H1 (cell line): ENCODE data around the gene SLC66A2. TPM values are rescaled to one million over a fixed set of nuclear protein-coding genes. Genes with fewer than 3 reads are reported as not detected.

Experiments
- CTCF ChIA-PET: fragments of 300-600 bp; sonication (Branson Sonifier 250); formaldehyde crosslinking; loops from one replicate; lab custom pipeline; 2021; ENCODE audit not compliant: partially characterized antibody; lab: Charles Lee
- POLR2A ChIA-PET: fragments of 300-600 bp; sonication (Branson Sonifier 250); formaldehyde crosslinking; loops from one replicate; lab custom pipeline; 2021; ENCODE audit warnings: inconsistent platforms; ENCODE audit not compliant: partially characterized antibody; lab: Charles Lee
- DNase-seq, 2 experiments: peaks; one replicate each; pipeline versions ENCODE4 v3.0.0 to v3.0.0-alpha.2; 2010 to 2022; ENCODE audit warnings: low spot score in 2 of 2, low read depth in 1 of 2, mixed read lengths in 1 of 2
- FAIRE-seq: peaks from 2 replicates; lab custom pipeline; 2011; peaks lifted over from hg19 to GRCh38; lab: Jason Lieb, UNC
- H2AFZ ChIP-seq: 2 replicates; pipeline ENCODE4 v1.8.1; 2012; ENCODE audit warnings: low read length, inconsistent platforms
- H2AK5ac ChIP-seq: 2 replicates; pipeline ENCODE4 v1.6.1; 2013; ENCODE audit warnings: low read depth, low read length
- H2BK120ac ChIP-seq: replicated peaks from 2 replicates; pipeline ENCODE3; 2013; ENCODE audit warnings: low read depth, low read length, inconsistent platforms
- H2BK12ac ChIP-seq: 2 replicates; pipeline ENCODE4 v1.6.1; 2013; ENCODE audit warnings: low read depth, low read length
- H2BK15ac ChIP-seq: 2 replicates; pipeline ENCODE4 v1.6.1; 2013; ENCODE audit warnings: low read length
- H2BK20ac ChIP-seq: 2 replicates; pipeline ENCODE4 v1.6.1; 2013; ENCODE audit warnings: low read length
- H2BK5ac ChIP-seq: 2 replicates; pipeline ENCODE4 v1.6.1; 2013; ENCODE audit warnings: low read depth, low read length
- H3K14ac ChIP-seq: 2 replicates; pipeline ENCODE4 v1.6.1; 2013; ENCODE audit warnings: inconsistent platforms; ENCODE audit not compliant: insufficient read length
- H3K18ac ChIP-seq: 2 replicates; pipeline ENCODE4 v1.6.1; 2013; ENCODE audit warnings: low read length; ENCODE audit errors: extremely low read depth
- H3K23ac ChIP-seq: 2 replicates; pipeline ENCODE4 v1.6.1; 2013; ENCODE audit warnings: inconsistent platforms; ENCODE audit not compliant: insufficient read length
- H3K23me2 ChIP-seq: 2 replicates; pipeline ENCODE4 v1.6.1; 2013; ENCODE audit warnings: low read depth, low read length
- H3K27ac ChIP-seq: 2 replicates; pipeline ENCODE4 v1.6.1; 2011; ENCODE audit warnings: low read depth, low read length, inconsistent platforms
- H3K27me3 ChIP-seq, 4 experiments: replicated peaks in 1 of 4; 1 replicate in 1 of 4; 2 replicates in 3 of 4; pipeline versions ENCODE4 v1.6.1 to v1.8.1; 2011 to 2013; ENCODE audit warnings: low read length in 3 of 4, mild to moderate bottlenecking in 3 of 4, inconsistent platforms in 2 of 4, mixed read lengths in 2 of 4, moderate library complexity in 1 of 4; ENCODE audit not compliant: control insufficient read depth in 3 of 4, insufficient read depth in 3 of 4; ENCODE audit errors: extremely low read depth in 1 of 4
- H3K36me3 ChIP-seq, 4 experiments: 2 replicates each; pipeline versions ENCODE4 v1.6.1 to v1.8.1; 2011 to 2013; ENCODE audit warnings: mild to moderate bottlenecking in 4 of 4, low read length in 3 of 4, moderate library complexity in 2 of 4, control low read depth in 1 of 4, inconsistent platforms in 1 of 4; ENCODE audit not compliant: insufficient read depth in 4 of 4, control insufficient read depth in 2 of 4
- H3K4ac ChIP-seq: replicated peaks from 2 replicates; pipeline ENCODE3; 2013; ENCODE audit warnings: low read length, low read depth, mixed read lengths, inconsistent platforms; ENCODE audit not compliant: insufficient read length
- H3K4me1 ChIP-seq, 4 experiments: replicated peaks in 1 of 4; 1 replicate in 1 of 4; 2 replicates in 3 of 4; pipeline versions ENCODE4 v1.6.1 to v1.8.1; 2011 to 2013; ENCODE audit warnings: low read length in 3 of 4, inconsistent platforms in 2 of 4, mixed read lengths in 1 of 4; ENCODE audit not compliant: insufficient read depth in 4 of 4, control insufficient read depth in 3 of 4
- H3K4me2 ChIP-seq, 2 experiments: 2 replicates each; pipeline versions ENCODE4 v1.6.1 to v1.8.1; 2011 to 2013; ENCODE audit warnings: low read depth in 2 of 2, low read length in 2 of 2, control low read depth in 1 of 2, inconsistent platforms in 1 of 2, mild to moderate bottlenecking in 1 of 2; ENCODE audit not compliant: insufficient read depth in 1 of 2
- H3K4me3 ChIP-seq, 4 experiments: fragments of 200-600, 300-600 bp in 1 of 4; sonication (generic), shearing (Covaris generic), sonication (Bioruptor Twin) in 1 of 4; 2 replicates each; pipeline versions ENCODE4 v1.5.1 to v1.8.1; 2011 to 2016; ENCODE audit warnings: low read length in 4 of 4, low read depth in 3 of 4, control low read depth in 2 of 4, inconsistent platforms in 2 of 4, mild to moderate bottlenecking in 2 of 4, mixed read lengths in 1 of 4, moderate library complexity in 1 of 4; ENCODE audit not compliant: insufficient read depth in 2 of 4; ENCODE audit errors: extremely low read depth in 1 of 4
- H3K56ac ChIP-seq: replicated peaks from 2 replicates; pipeline ENCODE3; 2013; ENCODE audit warnings: low read depth, mild to moderate bottlenecking, mixed read lengths, low read length, inconsistent platforms; ENCODE audit not compliant: insufficient read length
- H3K79me1 ChIP-seq: 2 replicates; pipeline ENCODE4 v1.6.1; 2013; ENCODE audit warnings: low read depth, low read length, control low read depth
- H3K79me2 ChIP-seq, 2 experiments: 2 replicates each; pipeline versions ENCODE4 v1.6.1 to v1.8.1; 2012 to 2013; ENCODE audit warnings: low read length in 2 of 2, mild to moderate bottlenecking in 2 of 2, inconsistent platforms in 1 of 2; ENCODE audit not compliant: insufficient read depth in 2 of 2, control insufficient read depth in 1 of 2
- H3K9ac ChIP-seq, 4 experiments: replicated peaks in 1 of 4; 1 replicate in 1 of 4; 2 replicates in 3 of 4; pipeline versions ENCODE4 v1.6.1 to v1.8.1; 2011 to 2013; ENCODE audit warnings: low read depth in 3 of 4, low read length in 3 of 4, control low read depth in 2 of 4, mild to moderate bottlenecking in 2 of 4, moderate library complexity in 2 of 4, inconsistent platforms in 1 of 4; ENCODE audit errors: extremely low read depth in 1 of 4
- H3K9me3 ChIP-seq, 2 experiments: 2 replicates each; pipeline versions ENCODE4 v1.6.1 to v1.8.1; 2012 to 2013; ENCODE audit warnings: mild to moderate bottlenecking in 2 of 2, moderate library complexity in 2 of 2, control low read depth in 1 of 2, inconsistent platforms in 1 of 2, low read depth in 1 of 2, low read length in 1 of 2, mixed read lengths in 1 of 2; ENCODE audit not compliant: insufficient read depth in 2 of 2
- H4K20me1 ChIP-seq, 2 experiments: replicated peaks in 1 of 2; 2 replicates each; pipeline versions ENCODE3 to v1.8.1; 2011 to 2013; ENCODE audit warnings: inconsistent platforms in 2 of 2, low read length in 2 of 2, mild to moderate bottlenecking in 1 of 2; ENCODE audit not compliant: insufficient read depth in 2 of 2, control insufficient read depth in 1 of 2
- H4K5ac ChIP-seq: 2 replicates; pipeline ENCODE4 v1.6.1; 2013; ENCODE audit warnings: low read length, low read depth, mixed read lengths, inconsistent platforms; ENCODE audit not compliant: insufficient read length
- H4K8ac ChIP-seq: 2 replicates; pipeline ENCODE4 v1.8.0; 2013; ENCODE audit warnings: mild to moderate bottlenecking, moderate library complexity, low read length, inconsistent platforms; ENCODE audit not compliant: insufficient read depth; ENCODE audit errors: extremely low read depth
- H4K91ac ChIP-seq: replicated peaks from 2 replicates; pipeline ENCODE3; 2013; ENCODE audit warnings: low read length, mixed read lengths, inconsistent platforms; ENCODE audit not compliant: insufficient read length
- ASH2L ChIP-seq: fragments of 200-600, 300-600 bp; sonication (generic); IDR thresholded peaks from one replicate; pipeline ENCODE4 v1.7.1; 2017; ENCODE audit warnings: low read length
- BRCA1 ChIP-seq: IDR thresholded peaks from 2 replicates; pipeline ENCODE4 v1.6.1; 2012; ENCODE audit warnings: low read depth, low read length, improper control_type of control experiment
- EGR1 ChIP-seq: IDR thresholded peaks from 2 replicates; pipeline ENCODE4 v1.6.1; 2011; ENCODE audit warnings: low read depth, low read length, borderline replicate concordance
- FOSL1 ChIP-seq: IDR thresholded peaks from 2 replicates; pipeline ENCODE4 v1.6.1; 2011; ENCODE audit warnings: mild to moderate bottlenecking, low read depth, low read length, moderate library complexity; ENCODE audit not compliant: insufficient read depth
- TAF7 ChIP-seq: optimal IDR thresholded peaks from 2 replicates; pipeline ENCODE3; 2011; ENCODE audit warnings: low read depth, mild to moderate bottlenecking, inconsistent platforms, low read length, moderate library complexity, borderline replicate concordance
- WGBS, 2 experiments: shearing (Covaris generic) in 1 of 2; methylation state at CpG; one replicate each; pipeline versions ENCODE4 v1.1.6 to v1.1.7; 2013 to 2015; ENCODE audit warnings: low lambda C conversion rate in 2 of 2, mixed read lengths in 2 of 2, inconsistent platforms in 1 of 2, low coverage in 1 of 2, missing lambda C conversion rate in 1 of 2; ENCODE audit not compliant: insufficient replicate concordance in 2 of 2, insufficient coverage in 1 of 2, insufficient read length in 1 of 2; ENCODE audit errors: extremely low coverage in 1 of 2, missing lambda C conversion rate in 1 of 2; 5-methylcytosine and 5-hydroxymethylcytosine counted together
- polyA plus RNA-seq, 7 experiments: library from polyadenylated mRNA; depleted of rRNA in 3 of 7; stranded (reverse) in 5 of 7; unstranded in 2 of 7; fragments of >200 nt in 5 of 7; fragments of 200-250 nt in 2 of 7; gene quantifications; 1 replicate in 5 of 7; 2 replicates in 1 of 7; 4 replicates in 1 of 7; pipeline versions ENCODE4 v1.2.1 to v1.2.3, GENCODE V29; 2011 to 2013; ENCODE audit warnings: missing spikeins in 2 of 7, mixed read lengths in 2 of 7
- total RNA-seq: library from RNA; stranded (reverse); fragmentation: NEBNext Ultra II Directional; extraction: Animal tissue kit (Norgen Biotek cat#: 25700); gene quantifications from 2 replicates; pipeline ENCODE4 v1.2.1, GENCODE V29; 2021
- TF ChIP-seq, protein P1 (sequence below), 3 experiments: IDR thresholded peaks; 1 replicate in 2 of 3; 2 replicates in 1 of 3; pipeline versions ENCODE4 v1.5.1 to v1.6.1; 2011; ENCODE audit warnings: low read length in 3 of 3, mild to moderate bottlenecking in 3 of 3, inconsistent platforms in 2 of 3, low read depth in 1 of 3, moderate library complexity in 1 of 3; ENCODE audit not compliant: insufficient read depth in 1 of 3; ENCODE audit errors: control extremely low read depth in 1 of 3
- TF ChIP-seq, protein P2 (sequence below): IDR thresholded peaks from 2 replicates; pipeline ENCODE4 v1.6.1; 2011; ENCODE audit warnings: low read depth, mild to moderate bottlenecking, low read length; ENCODE audit not compliant: insufficient read depth
- TF ChIP-seq, protein P3 (sequence below): IDR thresholded peaks from 2 replicates; pipeline ENCODE4 v1.6.1; 2012; ENCODE audit warnings: inconsistent platforms

The SLC66A2 gene
- total and polyA plus RNA-seq, 2 of the 8 experiments (the other 6 are each of a cell fraction or from before 2014, with no cell fraction given) = 15.0 to 18.9 TPM

DNA sequence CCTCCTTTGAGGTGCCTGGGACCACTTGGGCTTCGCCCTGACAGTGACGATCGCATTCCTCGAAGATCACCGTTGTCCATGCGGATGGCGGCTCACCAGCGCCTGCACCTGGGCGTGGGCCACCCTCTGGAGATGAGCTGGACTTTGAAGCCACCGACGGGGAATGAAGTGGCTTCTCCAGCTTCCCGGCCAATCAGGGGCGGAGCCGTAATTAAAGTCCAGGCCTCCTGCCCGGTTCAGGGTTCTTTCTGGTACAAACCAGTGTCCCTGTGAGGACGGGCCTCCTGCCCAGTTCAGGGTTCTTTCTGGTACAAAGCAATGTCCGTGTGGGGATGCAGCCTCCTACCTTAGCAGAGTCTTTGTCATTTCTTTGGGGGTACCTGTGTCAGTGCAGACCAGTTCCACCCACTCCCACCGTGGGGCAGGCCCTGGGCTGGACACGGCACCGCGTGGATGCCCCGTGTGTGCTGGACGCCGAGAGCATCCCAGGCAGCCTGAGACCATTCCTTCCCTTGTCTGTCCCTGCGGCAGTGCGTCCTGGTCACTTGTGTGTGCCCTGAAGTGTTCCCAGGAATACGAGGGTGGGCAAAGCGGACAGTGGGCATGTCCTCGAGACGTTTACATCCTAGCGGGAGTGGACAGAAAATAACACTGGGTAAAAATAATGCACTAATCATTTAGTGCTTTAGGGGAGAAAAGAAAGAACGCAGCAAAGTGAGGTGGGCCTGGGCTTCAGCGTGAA is 98.7 kb downstream of the SLC66A2 start:
- Histone ChIP-seq H2AFZ (no peak overlapping the region), H3K27me3 (no peaks in the 10 kb centered on the region), H3K23ac (no peak overlapping the region), H2BK120ac (no peak overlapping the region), H3K27ac (no peak overlapping the region), H2AK5ac (no peak overlapping the region), H4K5ac (no peak overlapping the region), H3K18ac (no peak overlapping the region), H3K79me1 (no peaks in the 10 kb centered on the region), H4K91ac (no peak overlapping the region), H3K4me3 (no peak overlapping the region), H2BK15ac (no peak overlapping the region), H3K56ac (no peak overlapping the region), H3K4me1 (peaks cover 0 to 5% (median 3%) of the 10 kb centered on the region in 4 experiments; a peak in 3 of 7 replicates), H4K20me1 (peaks cover 2 to 3% of the 10 kb centered on the region in 2 experiments), H3K23me2 (0 out of 2 replicates have a peak, but pooled peaks cover 3% of the 10 kb centered on the region), H3K4ac (no peak overlapping the region), H3K9me3 (no peaks in the 10 kb centered on the region), H4K8ac (peak overlapping the region; percentile 17), H2BK5ac (no peak overlapping the region), H3K36me3 (no peaks in the 10 kb centered on the region), H3K79me2 (no peaks in the 10 kb centered on the region), H2BK12ac (0 out of 2 replicates have a peak overlapping the region, but pooled peaks have one; percentile 55), H2BK20ac (no peak overlapping the region), H3K9ac (no peak overlapping the region), H3K14ac (no peak overlapping the region), H3K4me2 (no peak overlapping the region)
- WGBS, 2 experiments = 90% methylated on average over 33 of the region's 33 CpGs; no CpG with 5 or more reads in 1 of the 2 experiments
- peak in 1 of 2 experiments; percentile 43 for DNase-seq
- no peak for FAIRE-seq
- CTCF ChIA-PET = interaction anchor here (1.2 to 1.5 kb wide), 2 partner anchors 8 to 18 kb away, joined by 3 read pairs; no protein-coding TSS in a partner anchor
- POLR2A ChIA-PET = no interaction called here
- TF ChIP-seq TAF7 (no peak), EGR1 (no peak), FOSL1 (no peak), BRCA1 (no peak), ASH2L (no peak)
- TF ChIP-seq, protein P1, sequence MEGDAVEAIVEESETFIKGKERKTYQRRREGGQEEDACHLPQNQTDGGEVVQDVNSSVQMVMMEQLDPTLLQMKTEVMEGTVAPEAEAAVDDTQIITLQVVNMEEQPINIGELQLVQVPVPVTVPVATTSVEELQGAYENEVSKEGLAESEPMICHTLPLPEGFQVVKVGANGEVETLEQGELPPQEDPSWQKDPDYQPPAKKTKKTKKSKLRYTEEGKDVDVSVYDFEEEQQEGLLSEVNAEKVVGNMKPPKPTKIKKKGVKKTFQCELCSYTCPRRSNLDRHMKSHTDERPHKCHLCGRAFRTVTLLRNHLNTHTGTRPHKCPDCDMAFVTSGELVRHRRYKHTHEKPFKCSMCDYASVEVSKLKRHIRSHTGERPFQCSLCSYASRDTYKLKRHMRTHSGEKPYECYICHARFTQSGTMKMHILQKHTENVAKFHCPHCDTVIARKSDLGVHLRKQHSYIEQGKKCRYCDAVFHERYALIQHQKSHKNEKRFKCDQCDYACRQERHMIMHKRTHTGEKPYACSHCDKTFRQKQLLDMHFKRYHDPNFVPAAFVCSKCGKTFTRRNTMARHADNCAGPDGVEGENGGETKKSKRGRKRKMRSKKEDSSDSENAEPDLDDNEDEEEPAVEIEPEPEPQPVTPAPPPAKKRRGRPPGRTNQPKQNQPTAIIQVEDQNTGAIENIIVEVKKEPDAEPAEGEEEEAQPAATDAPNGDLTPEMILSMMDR (IDR thresholded peaks at IDR 0.05; ENCODE audit: control extremely low read depth in 1 of 3, insufficient read depth in 1 of 3, low read depth in 1 of 3, low read length in 3 of 3) = no peak
- TF ChIP-seq, protein P2, sequence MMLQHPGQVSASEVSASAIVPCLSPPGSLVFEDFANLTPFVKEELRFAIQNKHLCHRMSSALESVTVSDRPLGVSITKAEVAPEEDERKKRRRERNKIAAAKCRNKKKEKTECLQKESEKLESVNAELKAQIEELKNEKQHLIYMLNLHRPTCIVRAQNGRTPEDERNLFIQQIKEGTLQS = no peak
- TF ChIP-seq, protein P3, sequence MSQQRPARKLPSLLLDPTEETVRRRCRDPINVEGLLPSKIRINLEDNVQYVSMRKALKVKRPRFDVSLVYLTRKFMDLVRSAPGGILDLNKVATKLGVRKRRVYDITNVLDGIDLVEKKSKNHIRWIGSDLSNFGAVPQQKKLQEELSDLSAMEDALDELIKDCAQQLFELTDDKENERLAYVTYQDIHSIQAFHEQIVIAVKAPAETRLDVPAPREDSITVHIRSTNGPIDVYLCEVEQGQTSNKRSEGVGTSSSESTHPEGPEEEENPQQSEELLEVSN = no peak
